Amygdala (tissue), 56 donors: ENCODE measurements around the gene AGFG2.

Experiments used
- DNase-seq, 56 donors: peaks; one replicate each; lab custom pipeline; 2025; lab: John Stamatoyannopoulos, UW

AGFG2 gene

GRCh38 chr7:100604028-100604975 is 65.3 kb downstream of the AGFG2 start:
- peak in 31 of 56 donors; percentile 6 to 75 (median 32) for DNase-seq

DNA sequence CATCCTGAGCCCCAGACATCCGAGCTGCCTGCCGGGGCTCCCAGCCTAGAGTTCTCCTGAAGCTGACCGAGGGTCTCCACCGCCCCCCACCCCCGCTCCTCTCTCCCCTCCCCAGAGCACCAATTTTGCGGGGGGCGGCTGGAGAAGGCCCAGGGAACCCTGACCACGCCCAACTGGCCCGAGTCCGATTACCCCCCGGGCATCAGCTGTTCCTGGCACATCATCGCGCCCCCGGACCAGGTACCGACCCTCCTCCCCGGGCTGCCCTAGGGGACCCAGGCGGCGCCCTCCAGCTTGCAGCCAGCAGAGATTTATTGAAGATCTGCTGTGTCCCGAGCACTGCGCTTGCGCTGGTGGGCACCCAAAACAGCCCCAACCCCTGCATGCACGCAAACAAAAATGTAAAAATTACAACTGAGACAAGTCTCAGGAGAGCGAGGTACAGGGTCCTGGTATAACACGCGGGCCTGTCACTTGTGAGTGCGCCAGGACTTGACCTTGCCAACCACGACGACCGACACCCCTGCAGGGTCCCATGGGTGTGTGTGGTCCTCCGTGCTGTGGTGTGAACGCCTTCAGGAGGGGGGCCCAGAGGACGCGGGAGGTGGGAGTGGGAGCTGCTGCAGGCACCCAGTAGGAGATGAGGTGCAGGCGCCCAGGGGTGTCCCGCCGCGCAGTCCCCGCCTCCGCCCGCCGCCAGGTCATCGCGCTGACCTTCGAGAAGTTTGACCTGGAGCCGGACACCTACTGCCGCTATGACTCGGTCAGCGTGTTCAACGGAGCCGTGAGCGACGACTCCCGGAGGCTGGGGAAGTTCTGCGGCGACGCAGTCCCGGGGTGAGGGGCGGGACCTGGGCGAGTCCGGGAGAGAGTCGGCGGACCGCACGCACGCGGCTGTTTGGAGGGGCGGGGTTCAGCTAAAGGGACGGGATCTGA is 66.2 kb downstream of the AGFG2 start:
- DNase-seq: peak in 6 of 56 donors; percentile 5 to 40 (median 20)

GRCh38 chr7:100606313-100606712 is 67.3 kb downstream of the AGFG2 start:
- no peak for DNase-seq

- DNase-seq: no peak
Observed at GRCh38 chr7:100607111-100607510, 68.1 kb downstream of the AGFG2 start.

DNA sequence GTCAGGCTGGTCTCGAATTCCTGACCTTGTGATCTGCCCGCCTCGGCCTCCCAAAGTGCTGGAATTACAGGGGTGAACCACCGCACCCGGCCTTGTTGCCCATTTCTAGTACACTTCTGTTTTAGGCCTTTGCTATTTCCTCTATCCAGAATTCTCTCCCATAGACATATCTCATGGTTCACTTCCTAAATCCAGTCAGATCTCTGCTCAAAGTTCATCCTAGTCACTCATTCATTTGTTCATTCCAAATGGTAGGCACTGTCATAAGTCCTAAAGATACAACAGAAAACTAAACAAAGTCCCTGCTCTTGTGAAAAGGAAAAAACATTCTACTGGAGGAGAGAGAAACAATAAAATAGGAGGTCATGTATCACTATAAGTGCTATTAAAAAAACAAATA is 71.0 kb downstream of the AGFG2 start:
- DNase-seq: no peak

- DNase-seq: peak; percentile 74 to 100 (median 99)
Observed at GRCh38 chr7:100611983-100612729, 73.2 kb downstream of the AGFG2 start, which contains the start of gene MOSPD3. Gene MOSPD3 (plus strand): TSS chr7:100612540. CDS start chr7:100612792, 252 bp downstream.

- DNase-seq: peak in 4 of 56 donors; percentile 16 to 30 (median 20)
Observed at GRCh38 chr7:100612730-100613390, 73.9 kb downstream of the AGFG2 start.

DNA sequence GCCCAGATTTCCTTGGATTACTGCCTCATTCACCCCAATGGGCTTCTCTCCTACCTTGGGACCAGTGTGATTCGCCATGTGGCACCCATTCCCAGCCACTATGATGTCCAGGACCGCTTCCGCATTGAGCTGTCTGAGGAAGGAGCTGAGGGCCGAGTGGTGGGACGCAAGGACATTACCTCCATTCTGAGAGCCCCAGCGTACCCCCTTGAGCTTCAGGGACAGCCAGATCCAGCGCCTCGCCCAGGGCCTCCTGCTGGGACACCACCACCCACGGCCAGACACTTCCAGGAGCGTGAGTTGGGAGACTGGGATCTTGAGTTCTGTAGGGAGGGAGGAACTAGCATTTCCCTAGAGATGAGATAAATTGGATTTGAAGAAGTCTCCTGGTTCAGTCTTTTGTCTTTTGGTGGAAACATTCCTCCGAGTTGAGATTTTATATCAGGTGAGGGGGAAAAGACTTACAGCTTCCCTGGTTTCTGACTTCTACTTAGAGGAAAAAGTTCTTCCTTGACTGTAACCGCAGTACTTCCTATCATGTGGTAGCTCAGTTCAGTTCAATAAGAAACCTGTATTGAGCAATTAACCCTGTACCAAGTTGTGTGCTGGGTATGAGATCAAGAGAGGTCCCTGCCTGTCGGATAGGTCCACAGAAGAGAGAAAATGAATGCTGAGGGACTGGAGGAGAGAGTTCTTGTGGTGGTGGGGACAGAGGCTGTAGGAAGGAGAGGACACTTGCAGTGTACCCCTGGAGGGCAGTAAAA is 74.6 kb downstream of the AGFG2 start:
- no peak for DNase-seq

DNA sequence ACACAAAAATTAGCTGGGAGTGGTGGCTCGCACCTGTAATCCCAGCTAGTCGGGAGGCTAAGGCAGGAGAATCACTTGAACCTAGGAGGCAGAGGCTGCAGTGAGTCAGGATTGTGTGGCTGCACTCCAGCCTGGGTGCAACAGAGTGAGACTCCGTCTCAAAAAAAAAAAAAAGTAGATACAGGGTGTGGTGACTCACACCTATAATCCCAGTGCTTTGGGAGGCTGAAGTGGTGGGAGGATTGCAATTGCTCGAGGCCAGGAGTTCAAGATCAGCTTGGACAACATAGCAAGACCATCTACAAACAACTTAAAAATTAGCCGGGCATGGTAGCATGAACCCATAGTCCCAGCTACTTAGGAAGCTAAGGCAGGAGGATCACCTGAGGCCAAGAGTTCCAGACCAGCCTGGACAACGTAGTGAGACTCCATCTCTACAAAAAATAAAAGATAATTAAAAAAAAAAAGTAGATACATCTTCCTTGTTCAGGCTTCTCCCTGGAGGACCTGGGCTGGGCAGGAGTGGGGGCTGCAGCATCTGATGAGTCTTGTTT is 75.4 kb downstream of the AGFG2 start:
- DNase-seq: no peak
